ENCODE measurements around the gene RIMOC1. TPM values are rescaled to one million over a fixed set of nuclear protein-coding genes. Genes with fewer than 3 reads are reported as not detected.

Gene RIMOC1
- total and polyA plus RNA-seq, 10 of the 15 experiments (the other 5 are each of a cell fraction or from before 2014, with no cell fraction given): 3.9 to 33.1 (median 16.0) TPM

DNA sequence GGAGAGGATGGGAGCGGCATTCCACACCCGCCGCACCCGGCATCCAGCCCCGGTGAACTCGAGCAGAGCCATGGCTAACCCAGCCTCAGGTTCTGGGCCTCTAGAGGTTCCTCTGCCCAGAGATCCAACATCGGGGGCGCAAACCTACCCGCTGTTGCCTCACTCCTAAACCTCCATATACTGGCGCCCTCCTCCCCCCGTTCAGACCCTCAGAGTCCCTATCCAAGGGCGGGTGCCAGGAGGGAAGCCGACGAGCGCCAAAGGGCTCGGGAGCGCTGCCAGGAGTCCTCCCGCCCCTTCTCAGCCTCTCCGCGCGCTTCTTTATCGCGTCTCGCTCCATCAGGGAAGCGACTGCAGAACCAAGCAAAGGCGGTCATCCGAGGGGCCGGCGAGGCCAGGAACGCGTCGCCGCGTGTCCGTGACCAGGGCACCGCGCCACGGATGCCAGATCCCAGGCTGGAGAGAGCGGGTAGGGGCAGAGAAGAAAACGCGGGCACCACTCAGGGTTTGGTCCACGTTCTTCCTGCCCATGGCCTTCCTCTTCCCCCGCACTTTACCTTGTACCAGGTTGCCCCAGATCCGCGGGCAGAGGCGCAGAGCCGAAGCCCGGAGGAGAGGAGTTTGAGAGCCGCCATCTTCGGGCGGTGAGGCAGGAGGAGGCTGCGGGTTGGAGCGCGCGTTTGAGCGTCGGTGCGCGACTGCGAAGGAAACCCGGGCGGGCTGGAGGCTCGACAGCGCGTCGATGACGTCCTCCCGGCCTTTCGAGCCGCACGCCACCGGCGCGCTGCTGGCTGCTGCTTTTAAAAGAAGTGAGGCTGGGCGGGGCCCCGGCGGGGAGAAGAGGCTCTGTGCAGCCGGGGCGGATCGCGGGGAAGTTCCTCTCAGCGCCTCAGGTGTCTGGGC, 34.2 kb upstream of the RIMOC1 start, which contains the start of gene OXCT1 (continued):
- TF ChIP-seq RB1 (IDR thresholded peaks at IDR 0.05; ENCODE audit: borderline replicate concordance): peak; percentile 51; the same call in 1 of the 2 replicates
- TF ChIP-seq, protein P1, sequence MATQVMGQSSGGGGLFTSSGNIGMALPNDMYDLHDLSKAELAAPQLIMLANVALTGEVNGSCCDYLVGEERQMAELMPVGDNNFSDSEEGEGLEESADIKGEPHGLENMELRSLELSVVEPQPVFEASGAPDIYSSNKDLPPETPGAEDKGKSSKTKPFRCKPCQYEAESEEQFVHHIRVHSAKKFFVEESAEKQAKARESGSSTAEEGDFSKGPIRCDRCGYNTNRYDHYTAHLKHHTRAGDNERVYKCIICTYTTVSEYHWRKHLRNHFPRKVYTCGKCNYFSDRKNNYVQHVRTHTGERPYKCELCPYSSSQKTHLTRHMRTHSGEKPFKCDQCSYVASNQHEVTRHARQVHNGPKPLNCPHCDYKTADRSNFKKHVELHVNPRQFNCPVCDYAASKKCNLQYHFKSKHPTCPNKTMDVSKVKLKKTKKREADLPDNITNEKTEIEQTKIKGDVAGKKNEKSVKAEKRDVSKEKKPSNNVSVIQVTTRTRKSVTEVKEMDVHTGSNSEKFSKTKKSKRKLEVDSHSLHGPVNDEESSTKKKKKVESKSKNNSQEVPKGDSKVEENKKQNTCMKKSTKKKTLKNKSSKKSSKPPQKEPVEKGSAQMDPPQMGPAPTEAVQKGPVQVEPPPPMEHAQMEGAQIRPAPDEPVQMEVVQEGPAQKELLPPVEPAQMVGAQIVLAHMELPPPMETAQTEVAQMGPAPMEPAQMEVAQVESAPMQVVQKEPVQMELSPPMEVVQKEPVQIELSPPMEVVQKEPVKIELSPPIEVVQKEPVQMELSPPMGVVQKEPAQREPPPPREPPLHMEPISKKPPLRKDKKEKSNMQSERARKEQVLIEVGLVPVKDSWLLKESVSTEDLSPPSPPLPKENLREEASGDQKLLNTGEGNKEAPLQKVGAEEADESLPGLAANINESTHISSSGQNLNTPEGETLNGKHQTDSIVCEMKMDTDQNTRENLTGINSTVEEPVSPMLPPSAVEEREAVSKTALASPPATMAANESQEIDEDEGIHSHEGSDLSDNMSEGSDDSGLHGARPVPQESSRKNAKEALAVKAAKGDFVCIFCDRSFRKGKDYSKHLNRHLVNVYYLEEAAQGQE (IDR thresholded peaks at IDR 0.05; ENCODE audit: low read depth, low read length): peak; percentile 39; the same call in 1 of the 2 replicates
- peak; percentile 87 for TF ChIP-seq CREM (IDR thresholded peaks at IDR 0.05; ENCODE audit: low read depth)
- TF ChIP-seq PML (IDR thresholded peaks at IDR 0.05; ENCODE audit: low read length): peak; percentile 91
- TF ChIP-seq LARP7 (IDR thresholded peaks at IDR 0.05): peak; percentile 52
- TF ChIP-seq, protein P2, sequence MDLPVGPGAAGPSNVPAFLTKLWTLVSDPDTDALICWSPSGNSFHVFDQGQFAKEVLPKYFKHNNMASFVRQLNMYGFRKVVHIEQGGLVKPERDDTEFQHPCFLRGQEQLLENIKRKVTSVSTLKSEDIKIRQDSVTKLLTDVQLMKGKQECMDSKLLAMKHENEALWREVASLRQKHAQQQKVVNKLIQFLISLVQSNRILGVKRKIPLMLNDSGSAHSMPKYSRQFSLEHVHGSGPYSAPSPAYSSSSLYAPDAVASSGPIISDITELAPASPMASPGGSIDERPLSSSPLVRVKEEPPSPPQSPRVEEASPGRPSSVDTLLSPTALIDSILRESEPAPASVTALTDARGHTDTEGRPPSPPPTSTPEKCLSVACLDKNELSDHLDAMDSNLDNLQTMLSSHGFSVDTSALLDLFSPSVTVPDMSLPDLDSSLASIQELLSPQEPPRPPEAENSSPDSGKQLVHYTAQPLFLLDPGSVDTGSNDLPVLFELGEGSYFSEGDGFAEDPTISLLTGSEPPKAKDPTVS (IDR thresholded peaks at IDR 0.05; ENCODE audit: low read depth, low read length): no peak
- TF ChIP-seq POLR2A (IDR thresholded peaks at IDR 0.05; ENCODE audit: low read depth, low read length): peak; percentile 98
- peak; percentile 84 for TF ChIP-seq ZNF687 (IDR thresholded peaks at IDR 0.05)
- 0 out of 2 replicates have a peak, but pooled peaks have one; percentile 20 for TF ChIP-seq PKNOX1 (IDR thresholded peaks at IDR 0.05)
- peak; percentile 80 for TF ChIP-seq HDAC6 (IDR thresholded peaks at IDR 0.05; ENCODE audit: unreplicated experiment)
- TF ChIP-seq HCFC1 (IDR thresholded peaks at IDR 0.05; ENCODE audit: low read length): 0 out of 2 replicates have a peak, but pooled peaks have one; percentile 7
- peak; percentile 82; the same call in 2 of the 3 replicates for TF ChIP-seq POU2F2 (IDR thresholded peaks at IDR 0.05; ENCODE audit: borderline replicate concordance, low read depth, low read length)
- peak; percentile 62 for TF ChIP-seq IKZF1 (conservative IDR thresholded peaks at IDR 0.05)
- TF ChIP-seq, protein P3, sequence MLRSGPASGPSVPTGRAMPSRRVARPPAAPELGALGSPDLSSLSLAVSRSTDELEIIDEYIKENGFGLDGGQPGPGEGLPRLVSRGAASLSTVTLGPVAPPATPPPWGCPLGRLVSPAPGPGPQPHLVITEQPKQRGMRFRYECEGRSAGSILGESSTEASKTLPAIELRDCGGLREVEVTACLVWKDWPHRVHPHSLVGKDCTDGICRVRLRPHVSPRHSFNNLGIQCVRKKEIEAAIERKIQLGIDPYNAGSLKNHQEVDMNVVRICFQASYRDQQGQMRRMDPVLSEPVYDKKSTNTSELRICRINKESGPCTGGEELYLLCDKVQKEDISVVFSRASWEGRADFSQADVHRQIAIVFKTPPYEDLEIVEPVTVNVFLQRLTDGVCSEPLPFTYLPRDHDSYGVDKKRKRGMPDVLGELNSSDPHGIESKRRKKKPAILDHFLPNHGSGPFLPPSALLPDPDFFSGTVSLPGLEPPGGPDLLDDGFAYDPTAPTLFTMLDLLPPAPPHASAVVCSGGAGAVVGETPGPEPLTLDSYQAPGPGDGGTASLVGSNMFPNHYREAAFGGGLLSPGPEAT (IDR thresholded peaks at IDR 0.05; ENCODE audit: low read depth): peak; percentile 31; the same call in 1 of the 2 replicates
- peak; percentile 22; the same call in 1 of the 2 replicates for TF ChIP-seq MLLT1 (IDR thresholded peaks at IDR 0.05)
